GM12878 (cell line): ENCODE data around the gene SERPING1. TPM values are rescaled to one million over a fixed set of nuclear protein-coding genes. Genes with fewer than 3 reads are reported as not detected.

Source experiments
- ATAC-seq: fragments of 200-7000 bp; cut with Tn5 transposase; 3 replicates; pipeline ENCODE4 v1.9.1; 2020; ENCODE audit warnings: mild to moderate bottlenecking, moderate library complexity
- BruUV-seq: library from RNA; stranded (reverse); fragments of 400-500 nt; replicated peaks from 2 replicates; lab custom pipeline; 2021; lab: Mats Ljungman, UMichigan
- CTCF ChIA-PET: fragments of 300-600 bp; sonication (Branson Sonifier 250); formaldehyde crosslinking; extraction: SDS; loops from one replicate; lab custom pipeline; 2021; ENCODE audit warnings: inconsistent platforms; lab: Yijun Ruan, JAX
- POLR2A ChIA-PET: fragments of 350-600 bp; formaldehyde crosslinking; extraction: SDS; loops from one replicate; lab custom pipeline; 2021; ENCODE audit warnings: inconsistent platforms; lab: Charles Lee
- RAD21 ChIA-PET: fragments of 300-600 bp; sonication (Branson Sonifier 250); formaldehyde crosslinking; loops from one replicate; lab custom pipeline; 2023; ENCODE audit warnings: antibody characterized with exemption; ENCODE audit not compliant: unreplicated experiment; lab: Charles Lee
- SMC1A ChIA-PET: fragments of 300-600 bp; sonication (Branson Sonifier 250); formaldehyde crosslinking; loops from one replicate; lab custom pipeline; 2023; ENCODE audit not compliant: unreplicated experiment, uncharacterized antibody; lab: Charles Lee
- DNase-seq: peaks from one replicate; pipeline ENCODE4 v3.0.0-alpha.2; 2011; ENCODE audit warnings: low read depth, low spot score
- FAIRE-seq: peaks from 3 replicates; lab custom pipeline; 2011; peaks lifted over from hg19 to GRCh38; lab: Jason Lieb, UNC
- H2AFZ ChIP-seq: 2 replicates; pipeline ENCODE4 v1.6.0; 2011; ENCODE audit warnings: low read depth, low read length, control low read depth; ENCODE audit not compliant: control insufficient read depth
- H3K27ac ChIP-seq: 2 replicates; pipeline ENCODE4 v1.5.1; 2011; ENCODE audit warnings: control low read depth; ENCODE audit not compliant: control insufficient read depth, insufficient read depth
- H3K27me3 ChIP-seq, 2 experiments: replicated peaks in 1 of 2; 2 replicates each; pipeline versions ENCODE4 v1.6.0 to v1.6.1; 2011; ENCODE audit warnings: low read length in 1 of 2; ENCODE audit not compliant: control insufficient read depth in 2 of 2, insufficient read depth in 2 of 2
- H3K36me3 ChIP-seq, 2 experiments: 2 replicates each; pipeline ENCODE4 v1.5.1; 2011; ENCODE audit warnings: low read length in 1 of 2; ENCODE audit not compliant: control insufficient read depth in 2 of 2, insufficient read depth in 2 of 2
- H3K4me1 ChIP-seq: 2 replicates; pipeline ENCODE4 v1.6.1; 2011; ENCODE audit warnings: mild to moderate bottlenecking, low read length, moderate library complexity, mixed read lengths; ENCODE audit not compliant: control insufficient read depth, insufficient read depth
- H3K4me2 ChIP-seq: 2 replicates; pipeline ENCODE4 v1.6.0; 2011; ENCODE audit warnings: control low read depth; ENCODE audit not compliant: control insufficient read depth, insufficient read depth
- H3K4me3 ChIP-seq: fragments of 200-600 bp; sonication (generic); 2 replicates; pipeline ENCODE4 v1.5.1; 2016
- H3K79me2 ChIP-seq: 2 replicates; pipeline ENCODE4 v1.6.0; 2011; ENCODE audit warnings: low read length; ENCODE audit not compliant: control insufficient read depth, insufficient read depth
- H3K9ac ChIP-seq: 2 replicates; pipeline ENCODE4 v1.8.0; 2011; ENCODE audit warnings: low read length, control low read depth, mixed read lengths; ENCODE audit not compliant: control insufficient read depth, insufficient read depth
- H3K9me3 ChIP-seq: replicated peaks from 3 replicates; pipeline ENCODE4 v1.5.1; 2011; ENCODE audit warnings: mild to moderate bottlenecking, low read length; ENCODE audit not compliant: control insufficient read depth, insufficient read depth
- H4K20me1 ChIP-seq: 2 replicates; pipeline ENCODE4 v1.6.0; 2011; ENCODE audit not compliant: control insufficient read depth, insufficient read depth
- BACH1 ChIP-seq: fragments of 450-650 bp; IDR thresholded peaks from 2 replicates; pipeline ENCODE4 v1.6.1; 2017; ENCODE audit warnings: mild to moderate bottlenecking, borderline replicate concordance
- BMI1 ChIP-seq: fragments of 450-650 bp; IDR thresholded peaks from 2 replicates; pipeline ENCODE4 v1.6.1; 2016; ENCODE audit warnings: mild to moderate bottlenecking, moderate library complexity, borderline replicate concordance
- CBFB ChIP-seq: IDR thresholded peaks from 2 replicates; pipeline ENCODE4 v1.6.1; 2016; ENCODE audit warnings: antibody characterized with exemption, low read depth
- HCFC1 ChIP-seq: fragments of 150-350 bp; IDR thresholded peaks from 2 replicates; pipeline ENCODE4 v1.6.1; 2014; ENCODE audit warnings: low read length
- IRF5 ChIP-seq: fragments of 450-650 bp; IDR thresholded peaks from 2 replicates; pipeline ENCODE4 v1.6.1; 2017; ENCODE audit warnings: borderline replicate concordance
- KAT2A ChIP-seq: conservative IDR thresholded peaks from 2 replicates; pipeline ENCODE4 v1.6.1; 2011; ENCODE audit warnings: low read depth, low read length; ENCODE audit not compliant: control insufficient read depth
- MYB ChIP-seq: fragments of 150-350 bp; IDR thresholded peaks from 2 replicates; pipeline ENCODE4 v1.6.1; 2014; ENCODE audit warnings: mild to moderate bottlenecking, low read depth, low read length, borderline replicate concordance
- NFYB ChIP-seq: IDR thresholded peaks from 2 replicates; pipeline ENCODE4 v1.6.1; 2011; ENCODE audit warnings: low read depth, mild to moderate bottlenecking, low read length, improper control_type of control experiment, moderate library complexity; ENCODE audit not compliant: insufficient read depth
- POU2F2 ChIP-seq: IDR thresholded peaks from 3 replicates; pipeline ENCODE4 v1.6.1; 2011; ENCODE audit warnings: low read depth, mild to moderate bottlenecking, low read length, borderline replicate concordance
- RUNX3 ChIP-seq: IDR thresholded peaks from 2 replicates; pipeline ENCODE4 v1.6.1; 2012; ENCODE audit warnings: low read length, inconsistent platforms
- SUZ12 ChIP-seq: fragments of 200-600 bp; sonication (generic); IDR thresholded peaks from one replicate; pipeline ENCODE4 v1.6.1; 2018; ENCODE audit warnings: antibody characterized with exemption, mild to moderate bottlenecking; ENCODE audit not compliant: unreplicated experiment
- ZNF217 ChIP-seq: fragments of 450-650 bp; IDR thresholded peaks from 2 replicates; pipeline ENCODE4 v1.6.1; 2017; ENCODE audit warnings: antibody characterized with exemption, mild to moderate bottlenecking
- WGBS: methylation state at CpG from one replicate; pipeline ENCODE4 v1.1.6; 2016; ENCODE audit warnings: low lambda C conversion rate; ENCODE audit not compliant: insufficient replicate concordance, insufficient coverage; ENCODE audit errors: missing lambda C conversion rate; 5-methylcytosine and 5-hydroxymethylcytosine counted together
- in situ Hi-C: fragments of 300-500 bp; cut with MboI; formaldehyde crosslinking; loops from 9 replicates; pipeline ENCODE4 v1.14.3; 2018; ENCODE audit warnings: mixed read lengths
- intact Hi-C: fragments of 100-400 bp; cut with micrococcal nuclease; formaldehyde crosslinking; loops from one replicate; pipeline ENCODE4 v1.14.2; 2022; ENCODE audit not compliant: unreplicated experiment
- polyA plus RNA-seq, 11 experiments: library from polyadenylated mRNA; depleted of rRNA in 4 of 11; unstranded in 6 of 11; stranded (reverse) in 5 of 11; fragments of >200 nt; fragmentation: Nextera tagmentation in 4 of 11; fragmentation: Illumina TruSeq in 1 of 11; extraction: Ambion mirVana in 4 of 11; extraction: Trizol in 1 of 11; gene quantifications; 1 replicate in 1 of 11; 2 replicates in 10 of 11; pipeline versions ENCODE4 v1.2.1 to v1.2.3, GENCODE V29; 2011 to 2016; ENCODE audit warnings: inconsistent platforms in 2 of 11, missing spikeins in 2 of 11, low read depth in 1 of 11
- total RNA-seq, 4 experiments: library from RNA; depleted of rRNA in 3 of 4; stranded (reverse); fragments of >200 nt in 3 of 4; fragmentation: Illumina TruSeq in 1 of 4; extraction: Trizol in 1 of 4; gene quantifications; 2 replicates each; pipeline versions ENCODE4 v1.2.1 to v1.2.3, GENCODE V29; 2013 to 2021
- TF ChIP-seq, protein P1 (sequence below): IDR thresholded peaks from 2 replicates; pipeline ENCODE4 v1.6.1; 2011; ENCODE audit warnings: mild to moderate bottlenecking, low read depth, low read length, moderate library complexity; ENCODE audit not compliant: insufficient replicate concordance
- TF ChIP-seq, protein P2 (sequence below), 3 experiments: IDR thresholded peaks in 2 of 3; conservative IDR thresholded peaks in 1 of 3; 2 replicates each; pipeline ENCODE4 v1.5.1; 2011; ENCODE audit warnings: low read depth in 3 of 3, low read length in 3 of 3, mild to moderate bottlenecking in 3 of 3, control low read depth in 2 of 3, moderate library complexity in 2 of 3, inconsistent platforms in 1 of 3, mixed read lengths in 1 of 3; ENCODE audit not compliant: control insufficient read depth in 2 of 3, insufficient read depth in 1 of 3; ENCODE audit errors: extremely low read depth in 1 of 3

The SERPING1 gene
- total and polyA plus RNA-seq, 10 of the 15 experiments (the other 5 are each of a cell fraction or from before 2014, with no cell fraction given): 0.24 to 1.4 TPM; not detected in 8

GRCh38 chr11:57551941-57552340, 45.5 kb upstream of the SERPING1 start:
- DNase-seq: no peak
- Histone ChIP-seq H3K27ac (no peak overlapping the region), H3K79me2 (no peaks in the 10 kb centered on the region), H3K4me2 (no peak overlapping the region), H2AFZ (no peak overlapping the region), H3K4me1 (peaks cover 12% of the 10 kb centered on the region), H3K4me3 (no peak overlapping the region)
- in situ Hi-C loops: no loop called here
- POLR2A ChIA-PET: no interaction called here
- ATAC-seq: no peak
- TF ChIP-seq IRF5 (no peak), POU2F2 (no peak)
- TF ChIP-seq, all 136 proteins: peak for 0
- SMC1A ChIA-PET: no interaction called here
- Histone ChIP-seq H3K27me3 (no peaks in the 10 kb centered on the region), H3K9ac (no peak overlapping the region), H3K9me3 (no peaks in the 10 kb centered on the region), H3K36me3 (peaks cover 33 to 42% of the 10 kb centered on the region in 2 experiments), H4K20me1 (no peaks in the 10 kb centered on the region)
- CTCF ChIA-PET: interaction anchor here (1.5 to 1.8 kb wide), 2 partner anchors 16 to 68 kb away, joined by 3 to 5 read pairs; partner anchors contain the start of gene UBE2L6
- intact Hi-C loops: no loop called here
- RAD21 ChIA-PET: no interaction called here
- no peak for FAIRE-seq
- 100% methylated on average over 4 of the region's 4 CpGs for WGBS
- BruUV-seq: TSS peak; percentile 79

DNA sequence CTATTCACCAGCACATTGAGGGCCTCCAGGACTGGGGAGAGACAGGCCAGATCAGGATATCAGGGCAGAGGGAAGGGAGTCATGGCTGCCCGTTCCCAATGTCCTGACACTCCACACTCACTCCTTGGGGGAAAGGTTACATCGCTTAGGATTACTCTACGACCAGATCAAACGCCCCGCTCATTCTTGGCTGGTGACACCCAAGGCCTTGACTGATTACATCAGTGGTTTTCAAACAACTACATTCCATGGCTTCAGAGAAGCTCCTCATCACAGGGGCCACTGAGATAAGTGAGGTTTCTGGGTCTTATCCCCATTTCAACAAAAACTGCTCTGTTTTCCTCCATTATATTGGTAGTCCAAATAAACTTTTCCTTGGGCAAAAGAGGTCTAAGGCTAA, 45.0 kb upstream of the SERPING1 start:
- 95% methylated on average over 5 of the region's 5 CpGs for WGBS
- ChIA-PET CTCF (interaction anchor here (1.5 kb wide), 1 partner anchor 15 kb away, joined by 3 read pairs; the partner anchor contains the start of gene UBE2L6), RAD21 (no interaction called here), POLR2A (no interaction called here), SMC1A (no interaction called here)
- H4K20me1 ChIP-seq: no peaks in the 10 kb centered on the region
- peaks cover 33 to 42% of the 10 kb centered on the region in 2 experiments for H3K36me3 ChIP-seq
- H3K9ac ChIP-seq: no peak overlapping the region
- no peaks in the 10 kb centered on the region for H3K9me3 ChIP-seq
- no peaks in the 10 kb centered on the region for H3K27me3 ChIP-seq
- no peak overlapping the region for H3K4me2 ChIP-seq
- H3K79me2 ChIP-seq: no peaks in the 10 kb centered on the region
- H2AFZ ChIP-seq: no peak overlapping the region
- FAIRE-seq (no peak), DNase-seq (no peak), ATAC-seq (no peak)
- no peak overlapping the region for H3K27ac ChIP-seq
- H3K4me1 ChIP-seq: peaks cover 6% of the 10 kb centered on the region
- in situ Hi-C loops (no loop called here), intact Hi-C loops (no loop called here)
- no peak overlapping the region for H3K4me3 ChIP-seq
- no TSS peak for BruUV-seq
- TF ChIP-seq KAT2A: no peak
- no peak for TF ChIP-seq HCFC1
- TF ChIP-seq RUNX3: no peak
- TF ChIP-seq SUZ12: no peak
- no peak for TF ChIP-seq BACH1
- no peak for TF ChIP-seq NFYB
- TF ChIP-seq BMI1: no peak
- TF ChIP-seq MYB: no peak
- TF ChIP-seq ZNF217: no peak
- TF ChIP-seq, protein P1, sequence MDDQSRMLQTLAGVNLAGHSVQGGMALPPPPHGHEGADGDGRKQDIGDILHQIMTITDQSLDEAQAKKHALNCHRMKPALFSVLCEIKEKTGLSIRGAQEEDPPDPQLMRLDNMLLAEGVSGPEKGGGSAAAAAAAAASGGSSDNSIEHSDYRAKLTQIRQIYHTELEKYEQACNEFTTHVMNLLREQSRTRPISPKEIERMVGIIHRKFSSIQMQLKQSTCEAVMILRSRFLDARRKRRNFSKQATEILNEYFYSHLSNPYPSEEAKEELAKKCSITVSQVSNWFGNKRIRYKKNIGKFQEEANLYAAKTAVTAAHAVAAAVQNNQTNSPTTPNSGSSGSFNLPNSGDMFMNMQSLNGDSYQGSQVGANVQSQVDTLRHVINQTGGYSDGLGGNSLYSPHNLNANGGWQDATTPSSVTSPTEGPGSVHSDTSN: no peak
- TF ChIP-seq, protein P2, sequence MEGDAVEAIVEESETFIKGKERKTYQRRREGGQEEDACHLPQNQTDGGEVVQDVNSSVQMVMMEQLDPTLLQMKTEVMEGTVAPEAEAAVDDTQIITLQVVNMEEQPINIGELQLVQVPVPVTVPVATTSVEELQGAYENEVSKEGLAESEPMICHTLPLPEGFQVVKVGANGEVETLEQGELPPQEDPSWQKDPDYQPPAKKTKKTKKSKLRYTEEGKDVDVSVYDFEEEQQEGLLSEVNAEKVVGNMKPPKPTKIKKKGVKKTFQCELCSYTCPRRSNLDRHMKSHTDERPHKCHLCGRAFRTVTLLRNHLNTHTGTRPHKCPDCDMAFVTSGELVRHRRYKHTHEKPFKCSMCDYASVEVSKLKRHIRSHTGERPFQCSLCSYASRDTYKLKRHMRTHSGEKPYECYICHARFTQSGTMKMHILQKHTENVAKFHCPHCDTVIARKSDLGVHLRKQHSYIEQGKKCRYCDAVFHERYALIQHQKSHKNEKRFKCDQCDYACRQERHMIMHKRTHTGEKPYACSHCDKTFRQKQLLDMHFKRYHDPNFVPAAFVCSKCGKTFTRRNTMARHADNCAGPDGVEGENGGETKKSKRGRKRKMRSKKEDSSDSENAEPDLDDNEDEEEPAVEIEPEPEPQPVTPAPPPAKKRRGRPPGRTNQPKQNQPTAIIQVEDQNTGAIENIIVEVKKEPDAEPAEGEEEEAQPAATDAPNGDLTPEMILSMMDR (IDR thresholded peaks at IDR 0.05 in 2 of 3, conservative IDR thresholded peaks at IDR 0.05 in 1 of 3; ENCODE audit: control insufficient read depth in 2 of 3, extremely low read depth in 1 of 3, insufficient read depth in 1 of 3, low read depth in 3 of 3, low read length in 3 of 3): no peak
- TF ChIP-seq CBFB: no peak
